HG02970 (cell line): ENCODE data around the gene TSHZ1.

Source experiments
- ATAC-seq: cut with Tn5 transposase; IDR thresholded peaks from one replicate; pipeline ENCODE4 v1.9.1; 2021; ENCODE audit warnings: mild to moderate bottlenecking, moderate library complexity, moderate number of reproducible peaks; ENCODE audit not compliant: unreplicated experiment, low FRiP score

TSHZ1 gene

GRCh38 chr18:75336767-75337166 lies 126.2 kb downstream of the TSHZ1 start:
- no peak for ATAC-seq

DNA sequence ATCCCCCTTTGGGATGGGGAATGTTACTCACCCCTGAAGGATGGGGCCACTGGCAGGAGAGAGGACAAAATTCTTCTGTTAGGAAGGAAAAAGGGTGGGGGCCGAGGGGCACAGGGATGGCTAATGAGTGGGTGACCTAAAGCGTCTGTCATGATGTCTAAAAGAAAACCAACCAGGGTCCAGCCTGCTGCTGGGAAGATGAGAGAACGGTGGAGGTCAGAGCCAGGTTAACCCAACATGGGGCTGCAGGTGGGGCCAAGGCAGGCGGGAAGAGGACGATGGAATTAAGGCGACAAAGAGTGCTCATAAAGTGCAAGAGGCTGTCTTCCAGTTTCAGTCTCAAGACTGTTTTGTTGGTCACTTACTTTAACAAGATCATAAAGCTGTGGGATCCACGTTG lies 126.8 kb downstream of the TSHZ1 start:
- ATAC-seq = no peak

DNA sequence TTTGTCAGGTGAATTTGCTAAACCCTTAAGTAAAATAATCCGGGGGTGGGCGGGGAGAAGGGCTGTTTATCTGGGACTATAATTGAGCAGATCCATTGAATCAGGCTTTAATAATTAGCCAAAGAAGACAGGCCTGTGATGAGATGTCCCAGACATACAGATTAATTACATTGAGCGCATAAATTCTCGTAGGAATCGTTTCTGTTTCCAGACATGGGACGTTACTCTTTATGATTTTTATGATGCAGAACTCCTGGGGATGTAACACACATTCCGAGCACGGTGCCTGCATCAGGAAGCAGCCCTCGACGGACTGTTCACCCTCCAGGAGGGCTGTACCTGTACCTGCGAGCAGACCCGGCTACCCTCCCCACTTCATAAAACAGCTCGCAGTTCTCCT lies 128.0 kb downstream of the TSHZ1 start:
- ATAC-seq = no peak
